H54 (cell line): ENCODE data around the gene RABGAP1L.
"Not testable (repeated sequence)": the region's sequence is repeated elsewhere in the genome, so short reads cannot be mapped to it uniquely, and the experiment has no call there.

Source experiments
- DNase-seq: peaks from one replicate; pipeline ENCODE4 v3.0.0; 2011; ENCODE audit warnings: low spot score, mixed read lengths; ENCODE audit not compliant: insufficient read length
- FAIRE-seq: peaks from 3 replicates; lab custom pipeline; 2011; peaks lifted over from hg19 to GRCh38; lab: Jason Lieb, UNC
- POLR2A ChIP-seq: IDR thresholded peaks from 2 replicates; pipeline ENCODE4 v1.6.1; 2011; ENCODE audit warnings: low read depth, mild to moderate bottlenecking, low read length

Gene RABGAP1L

DNA sequence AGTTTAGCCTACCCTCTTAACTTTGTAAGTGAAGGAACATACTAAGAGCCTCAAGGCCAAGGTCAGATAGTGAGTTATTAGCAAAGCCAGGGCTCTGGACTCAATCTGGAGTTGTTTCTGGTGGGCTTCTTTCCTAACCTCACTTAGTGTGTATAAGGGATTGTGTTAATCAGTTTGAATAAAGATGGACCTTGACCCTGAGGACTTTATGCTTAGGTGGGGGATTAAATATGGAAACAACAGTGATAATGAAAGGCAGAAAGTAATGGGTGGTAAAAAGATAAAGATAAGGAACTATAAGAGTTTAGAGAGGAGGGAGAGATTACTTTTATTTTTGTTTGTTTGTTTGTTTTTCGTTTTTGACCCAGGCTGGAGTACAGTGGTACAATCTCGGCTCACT is 5.5 kb downstream of the RABGAP1L start:
- TF ChIP-seq POLR2A: no peak

DNA sequence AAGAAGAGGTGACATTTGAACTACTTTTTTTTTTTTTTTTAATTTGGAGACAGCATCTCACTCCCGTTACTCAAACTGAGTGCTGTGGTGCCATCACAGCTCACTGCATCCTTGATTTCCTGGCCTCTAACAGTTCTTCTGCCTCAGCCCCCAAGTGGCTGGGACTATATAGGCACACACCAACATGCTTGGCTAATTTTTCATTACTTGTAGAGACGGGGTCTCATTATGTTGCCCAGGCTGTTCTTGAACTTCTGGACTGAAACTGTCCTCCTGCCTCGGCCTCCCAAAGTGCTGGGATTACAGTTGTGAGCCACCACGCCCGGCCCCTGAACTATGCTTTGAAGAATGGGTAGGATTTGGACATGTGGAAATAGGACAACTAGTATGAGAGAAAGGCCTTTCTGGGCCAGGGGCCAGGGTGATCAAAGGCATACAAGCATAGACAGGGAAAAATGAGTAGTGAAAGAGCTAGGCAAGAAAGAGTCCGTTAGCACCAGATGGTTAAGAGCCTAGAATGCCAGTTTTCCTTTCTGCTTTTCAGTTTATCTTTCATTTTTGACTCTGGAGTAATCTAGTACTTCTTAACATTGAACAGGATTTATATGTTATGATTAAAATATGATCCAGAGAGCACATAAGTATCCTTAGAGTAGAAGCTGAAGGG is 6.3 kb downstream of the RABGAP1L start:
- DNase-seq (no peak), FAIRE-seq (no peak)
- TF ChIP-seq POLR2A: no peak

More for the DNA sequence above, 5.5 kb downstream of the RABGAP1L start:
- no peak for FAIRE-seq
- no peak for DNase-seq

- FAIRE-seq (peak; percentile 41), DNase-seq (no peak)
- TF ChIP-seq POLR2A: no peak
Measured at GRCh38 chr1:174166530-174167264, 7.4 kb downstream of the RABGAP1L start.

DNA sequence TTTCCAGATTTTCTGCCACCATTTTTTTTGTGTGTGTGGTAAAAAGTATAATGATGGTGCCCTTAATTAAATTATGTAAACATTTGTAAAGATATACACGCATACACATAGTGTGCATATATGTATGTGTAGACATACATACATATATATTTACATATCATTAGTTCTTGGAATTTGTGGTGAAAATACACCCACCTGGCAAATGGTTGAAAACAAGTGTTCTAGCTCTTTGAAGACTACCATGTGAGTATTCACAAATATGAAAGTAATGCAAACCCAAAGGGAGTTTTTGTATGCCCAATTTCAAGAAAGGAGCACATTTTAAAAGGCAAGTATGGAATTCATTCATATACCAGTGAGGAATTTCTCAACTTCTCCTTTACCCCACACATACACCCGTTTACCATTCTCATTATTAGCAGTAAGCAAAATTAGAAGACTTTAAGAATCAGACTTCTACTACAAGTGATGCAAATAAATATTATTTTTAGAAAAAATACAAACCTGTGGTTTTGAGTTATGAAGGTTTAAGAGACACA is 8.0 kb downstream of the RABGAP1L start:
- FAIRE-seq (no peak), DNase-seq (no peak)
- no peak for TF ChIP-seq POLR2A

DNA sequence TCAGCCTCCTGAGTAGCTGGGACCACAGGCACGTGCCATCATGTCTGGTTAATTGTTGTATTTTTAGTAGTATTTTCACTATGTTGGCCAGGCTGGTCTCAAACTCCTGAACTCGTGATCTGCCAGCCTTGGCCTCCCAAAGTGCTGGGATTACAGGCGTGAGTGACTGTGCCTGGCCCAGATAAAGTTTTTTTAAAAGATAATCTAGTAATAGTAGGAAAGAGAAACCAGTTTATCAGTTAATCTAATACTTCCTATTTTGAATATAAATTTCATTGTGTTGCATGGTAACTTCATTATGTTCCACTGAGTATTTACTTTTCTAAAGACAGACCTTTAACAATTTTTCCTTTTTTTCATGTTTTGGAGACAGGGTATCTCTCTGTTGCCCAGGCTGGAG is 10.0 kb downstream of the RABGAP1L start:
- TF ChIP-seq POLR2A: no peak
- FAIRE-seq (no peak), DNase-seq (no peak)

GRCh38 chr1:174171073-174171472 is 11.8 kb downstream of the RABGAP1L start:
- TF ChIP-seq POLR2A: no peak
- FAIRE-seq (no peak), DNase-seq (no peak)

DNA sequence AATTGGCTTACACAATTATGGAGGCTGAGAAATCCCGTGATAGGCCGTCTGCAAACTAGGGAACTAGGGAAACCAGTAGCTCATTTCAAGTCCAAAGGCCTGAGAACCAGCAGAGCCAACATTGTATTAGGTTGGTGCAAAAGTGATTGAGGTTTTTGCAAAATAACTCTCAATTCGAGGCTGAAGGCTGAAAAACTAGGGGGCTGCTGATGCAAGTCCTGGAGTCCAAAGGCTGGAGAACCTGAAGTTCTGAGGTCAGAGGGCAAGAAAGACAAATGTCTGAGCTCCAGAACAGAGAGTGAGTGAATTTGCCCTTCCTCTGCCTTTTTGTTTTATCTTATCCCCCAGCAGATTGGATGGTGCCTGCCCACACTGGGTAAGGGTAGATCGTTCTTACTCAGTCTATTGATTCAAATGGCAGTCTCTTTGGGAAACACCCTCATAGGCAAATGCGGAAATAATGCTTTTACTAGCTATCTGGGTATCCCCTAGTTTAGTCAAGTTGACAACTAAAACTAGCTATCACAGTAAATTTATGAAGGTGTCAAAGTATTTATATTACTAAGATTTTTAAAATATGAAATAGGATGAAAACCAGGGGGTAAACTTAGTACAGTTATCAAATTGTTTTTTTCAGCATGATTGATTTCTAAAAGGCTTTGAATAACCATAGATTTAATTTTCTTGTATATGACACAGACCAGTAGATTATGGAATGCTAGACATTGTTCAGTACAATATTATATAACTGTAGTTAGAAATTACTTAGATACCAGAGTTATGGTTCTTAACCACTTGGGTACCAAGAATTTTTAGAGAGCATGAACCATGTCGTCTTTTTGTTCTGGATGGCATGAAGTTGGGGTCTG is 15.4 kb downstream of the RABGAP1L start:
- FAIRE-seq: no peak
- no peak for DNase-seq
- no peak for TF ChIP-seq POLR2A

GRCh38 chr1:174178459-174178858 is 19.1 kb downstream of the RABGAP1L start:
- DNase-seq, FAIRE-seq: not testable (repeated sequence)

GRCh38 chr1:174189428-174190062 is 30.2 kb downstream of the RABGAP1L start:
- DNase-seq (no peak), FAIRE-seq (no peak)
- TF ChIP-seq POLR2A: no peak

DNA sequence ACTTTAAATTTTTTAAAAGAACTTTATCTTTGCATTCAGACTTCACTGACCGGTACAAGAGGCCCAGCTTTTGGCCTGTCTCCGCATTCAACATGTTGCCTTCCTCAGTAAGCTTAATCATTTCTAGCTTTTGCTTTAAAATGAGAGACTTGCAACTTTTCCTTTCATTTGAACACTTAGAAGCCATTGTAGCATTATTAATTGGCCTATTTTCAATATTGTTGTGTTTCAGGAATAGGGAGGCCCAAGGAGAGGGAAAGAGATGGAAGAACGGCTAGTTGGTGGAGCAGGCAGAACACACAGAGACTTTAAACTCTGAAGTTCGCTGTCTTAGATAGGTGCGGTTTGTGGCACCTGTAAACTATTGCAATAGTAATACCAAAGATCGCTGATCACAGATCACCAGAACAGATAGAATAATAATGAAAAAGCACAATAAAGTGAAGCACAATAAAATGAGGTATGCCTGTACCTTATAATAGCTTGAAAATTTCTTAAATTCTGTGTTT is 31.4 kb downstream of the RABGAP1L start:
- DNase-seq: no peak
- no peak for FAIRE-seq
- no peak for TF ChIP-seq POLR2A

DNA sequence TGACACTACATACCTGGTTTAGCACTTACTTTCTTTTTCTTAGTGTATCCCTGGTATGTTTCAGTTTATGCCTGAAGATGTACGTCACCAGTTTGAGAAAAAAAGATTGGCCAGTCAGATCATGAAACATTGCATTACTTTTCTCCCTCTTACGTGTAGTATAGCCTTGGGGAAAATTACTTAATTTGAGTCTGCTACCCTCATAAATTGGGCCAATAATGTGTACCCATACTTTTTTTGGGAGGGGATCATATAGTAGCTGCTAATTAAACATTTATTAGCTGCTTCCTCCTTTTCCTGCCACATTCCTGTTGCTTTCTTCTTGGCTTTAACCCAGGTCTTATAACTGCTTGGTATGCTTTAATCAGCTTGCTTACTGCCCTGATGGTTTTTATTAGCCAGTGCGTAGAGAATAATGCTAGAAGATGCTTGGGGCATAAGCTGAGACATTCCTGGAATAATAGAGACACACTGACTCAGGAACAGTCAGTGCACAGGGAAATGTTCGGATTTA is 32.1 kb downstream of the RABGAP1L start:
- FAIRE-seq (no peak), DNase-seq (no peak)
- no peak for TF ChIP-seq POLR2A

DNA sequence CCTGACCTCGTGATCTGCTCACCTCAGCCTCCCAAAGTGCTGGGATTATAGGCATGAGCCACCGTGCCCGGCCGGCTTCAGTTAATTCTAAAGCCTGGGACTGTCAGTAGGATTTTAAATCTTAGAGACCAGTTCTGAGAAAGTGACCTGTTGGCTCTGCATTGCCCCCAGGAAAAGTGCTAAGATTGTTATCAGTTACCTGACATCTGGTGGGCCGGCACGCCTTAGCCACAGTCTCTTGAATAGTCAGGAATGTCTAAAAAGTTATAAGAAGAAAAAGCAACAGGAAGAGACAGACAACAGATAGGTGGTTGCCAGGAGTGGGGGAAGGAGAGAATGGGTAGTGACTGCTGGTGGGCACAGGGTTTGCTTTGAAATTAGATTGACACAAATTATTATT is 35.1 kb downstream of the RABGAP1L start:
- DNase-seq (no peak), FAIRE-seq (no peak)
- TF ChIP-seq POLR2A: no peak

DNA sequence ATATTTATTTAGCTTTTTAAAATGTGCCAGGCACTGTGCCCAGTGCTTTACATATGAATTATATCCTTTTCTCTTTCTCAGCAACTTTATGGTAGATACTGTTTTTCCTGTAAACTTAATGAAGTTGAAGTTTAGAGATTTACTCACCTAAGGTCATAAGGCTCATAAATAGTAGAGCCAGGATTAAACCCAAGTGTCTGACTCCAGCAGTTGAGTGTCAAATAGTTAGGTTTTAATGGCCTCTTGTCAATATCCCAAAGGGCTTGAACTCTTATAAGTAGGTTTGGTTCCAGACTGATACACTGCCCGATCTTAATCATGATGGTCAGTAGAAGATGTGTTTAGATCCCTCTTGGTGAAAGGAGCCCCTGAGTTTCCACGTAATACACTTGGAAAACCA is 37.8 kb downstream of the RABGAP1L start:
- FAIRE-seq (no peak), DNase-seq (no peak)
- TF ChIP-seq POLR2A: no peak
